Activated CD4-positive, alpha-beta T cell treated with anti-CD3 and anti-CD28 coated beads for 1 hour (primary cell): ENCODE measurements around the gene NUP37.
"Not testable (repeated sequence)": the region's sequence is repeated elsewhere in the genome, so short reads cannot be mapped to it uniquely, and the experiment has no call there.

Experiments used
- DNase-seq: peaks from one replicate; pipeline ENCODE4 v3.0.0-alpha.2; 2020

The NUP37 gene, protein sequence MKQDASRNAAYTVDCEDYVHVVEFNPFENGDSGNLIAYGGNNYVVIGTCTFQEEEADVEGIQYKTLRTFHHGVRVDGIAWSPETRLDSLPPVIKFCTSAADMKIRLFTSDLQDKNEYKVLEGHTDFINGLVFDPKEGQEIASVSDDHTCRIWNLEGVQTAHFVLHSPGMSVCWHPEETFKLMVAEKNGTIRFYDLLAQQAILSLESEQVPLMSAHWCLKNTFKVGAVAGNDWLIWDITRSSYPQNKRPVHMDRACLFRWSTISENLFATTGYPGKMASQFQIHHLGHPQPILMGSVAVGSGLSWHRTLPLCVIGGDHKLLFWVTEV

DNA sequence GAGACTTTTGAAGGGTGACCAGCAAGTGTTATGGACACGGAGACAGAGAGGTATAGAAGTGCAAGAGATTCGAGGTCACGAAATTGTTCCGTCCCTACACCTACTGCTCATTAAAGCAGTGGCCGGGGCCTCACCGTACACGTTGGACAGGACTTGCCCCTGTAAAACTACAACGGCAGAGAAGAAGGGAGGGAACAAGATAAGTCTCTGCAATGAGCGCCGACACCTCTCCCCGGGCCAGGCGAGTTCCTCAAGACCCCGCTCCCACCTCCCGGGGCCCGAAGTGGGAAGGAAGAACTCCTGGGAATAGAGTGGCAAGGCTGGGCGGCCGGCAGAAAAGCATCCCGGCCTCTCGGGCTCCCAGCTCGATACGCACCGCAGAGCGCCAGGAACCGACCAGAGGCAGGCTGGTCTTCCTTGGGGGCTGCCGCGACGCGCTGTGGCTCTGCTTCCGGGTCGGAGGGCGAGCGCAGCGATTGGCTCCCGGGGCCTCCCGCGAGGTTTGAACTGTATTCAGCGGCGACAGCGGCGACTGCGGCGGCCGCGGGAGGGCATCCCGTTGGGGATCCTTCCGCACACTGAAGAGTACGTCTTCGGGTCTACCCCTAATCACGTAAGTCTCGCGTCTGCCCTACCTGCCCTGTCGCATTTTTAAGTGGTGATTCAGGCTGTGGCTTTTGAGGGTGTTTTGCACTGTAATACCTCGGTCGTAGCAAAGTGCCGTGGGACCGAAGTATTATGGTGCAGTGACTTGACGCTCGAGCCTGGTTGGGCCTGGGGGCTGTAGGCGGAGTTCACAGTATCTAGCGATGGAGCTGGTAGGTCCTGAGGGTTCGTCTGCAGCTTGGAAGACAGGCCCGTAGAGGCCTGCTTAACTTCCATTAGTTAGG, at the start of gene NUP37, which contains the start of gene PARPBP:
Gene NUP37 (minus strand): TSS at position 441 of the 890 bp plus-strand sequence. CDS start 1,596 bp downstream, outside the sequence.
Gene PARPBP (plus strand): TSS at position 510 of the 890 bp plus-strand sequence. CDS start 3,706 bp downstream, outside the sequence.
- peak; percentile 84 for DNase-seq

DNA sequence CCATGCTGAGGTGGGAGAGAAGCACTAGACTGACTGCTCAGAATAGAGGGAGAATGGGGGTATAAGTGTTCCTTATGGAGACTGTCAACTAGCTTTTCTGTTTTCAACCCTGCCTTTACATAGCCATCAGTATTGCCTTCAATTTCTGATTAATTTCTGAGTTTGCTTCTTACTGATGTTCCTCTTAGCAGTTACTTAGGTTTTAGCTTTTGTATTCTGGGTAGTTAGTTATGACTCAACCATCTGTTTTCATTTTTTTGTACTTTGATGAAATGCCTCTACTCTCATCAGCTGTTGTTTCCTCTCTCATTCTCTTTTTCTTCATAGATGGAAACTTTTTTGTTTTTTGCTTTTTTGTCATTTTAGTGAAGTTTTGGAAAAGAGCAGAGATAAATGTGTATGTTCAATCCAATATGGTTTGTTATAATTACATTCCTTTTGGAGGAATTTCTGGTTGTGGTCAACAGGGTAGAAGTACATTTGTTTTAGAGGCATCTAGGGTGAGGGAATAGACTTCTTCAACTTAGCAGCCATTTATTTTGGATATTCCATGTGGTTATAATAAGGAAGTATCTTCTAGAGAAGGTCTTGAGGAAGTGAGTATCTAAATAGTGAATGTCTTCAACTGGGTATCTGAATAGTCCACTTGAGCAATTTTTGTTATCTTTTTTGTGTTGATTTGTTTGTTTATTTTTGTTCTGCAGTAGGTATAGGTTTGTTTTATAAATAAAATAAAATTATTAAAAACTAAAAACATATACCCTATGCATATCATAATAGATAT, 48.1 kb upstream of the NUP37 start:
- DNase-seq = no peak

DNA sequence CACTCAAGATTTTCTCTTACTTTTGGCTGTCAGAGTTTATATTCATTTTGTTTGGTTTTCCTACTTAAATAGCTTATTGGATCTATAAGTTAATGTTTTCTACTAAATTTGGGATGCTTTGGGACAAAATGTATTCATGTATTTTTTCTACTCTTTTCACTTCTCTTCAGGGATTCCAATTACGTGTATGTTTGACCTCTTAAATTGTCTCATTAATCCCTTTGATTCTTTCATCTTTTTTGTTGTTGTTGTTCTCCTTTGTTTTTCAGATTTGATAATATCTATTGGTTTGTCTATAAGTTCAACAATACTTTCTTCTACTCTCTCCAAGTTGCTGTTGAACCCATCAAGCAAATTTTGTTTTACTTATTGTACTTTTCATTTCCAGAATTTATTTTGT, 43.5 kb upstream of the NUP37 start:
- no peak for DNase-seq

DNA sequence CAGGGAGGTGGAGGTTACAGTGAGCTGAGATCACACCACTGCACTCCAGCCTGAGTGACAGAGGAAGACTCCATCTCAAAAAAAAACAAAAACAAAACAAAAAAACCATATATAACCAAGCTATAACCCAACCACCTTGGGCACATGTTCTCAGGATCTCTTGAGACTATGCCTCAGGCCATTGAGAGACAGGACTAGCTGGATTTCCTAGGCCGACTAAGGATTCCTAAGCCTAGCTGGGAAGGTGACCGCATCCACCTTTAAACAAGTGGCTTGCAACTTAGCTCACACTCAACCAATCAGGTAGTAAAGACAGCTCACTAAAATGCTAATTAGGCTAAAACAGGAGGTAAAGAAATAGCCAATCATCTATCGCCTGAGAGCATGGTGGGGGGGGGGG, 35.3 kb upstream of the NUP37 start:
- DNase-seq = not testable (repeated sequence)

DNA sequence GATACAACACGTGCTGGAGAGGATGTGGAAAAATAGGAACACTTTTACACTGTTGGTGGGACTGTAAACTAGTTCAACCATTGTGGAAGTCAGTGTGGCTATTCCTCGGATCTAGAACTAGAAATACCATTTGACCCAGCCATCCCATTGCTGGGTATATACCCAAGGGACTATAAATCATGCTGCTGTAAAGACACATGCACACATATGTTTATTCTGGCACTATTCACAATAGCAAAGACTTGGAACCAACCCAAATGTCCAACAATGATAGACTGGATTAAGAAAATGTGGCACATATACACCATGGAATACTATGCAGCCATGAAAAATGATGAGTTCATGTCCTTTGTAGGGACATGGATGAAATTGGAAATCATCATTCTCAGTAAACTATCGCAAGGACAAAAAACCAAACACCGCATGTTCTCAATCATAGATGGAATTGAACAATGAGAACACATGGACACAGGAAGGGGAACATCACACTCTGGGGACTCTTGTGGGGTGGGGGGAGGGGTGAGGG, 27.2 kb upstream of the NUP37 start:
- not testable (repeated sequence) for DNase-seq

DNA sequence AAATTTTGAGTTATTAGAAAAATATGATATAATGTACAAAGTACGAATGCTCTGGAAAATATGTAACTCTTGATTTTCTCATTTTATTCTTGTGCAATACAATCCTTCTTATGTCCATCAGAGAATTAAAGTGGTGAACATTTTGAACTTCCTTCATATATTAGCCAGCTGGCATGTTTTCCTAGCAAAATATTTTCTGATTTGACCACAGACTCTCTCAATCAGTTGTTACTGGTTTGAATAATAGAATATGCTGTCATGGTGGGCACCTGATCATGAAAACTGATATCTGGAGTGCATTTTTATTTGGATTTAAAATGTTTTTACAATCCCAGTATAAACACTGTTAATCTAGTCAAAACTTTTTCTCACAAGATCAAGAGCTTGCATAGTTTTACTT, 24.3 kb upstream of the NUP37 start:
- DNase-seq = no peak

DNA sequence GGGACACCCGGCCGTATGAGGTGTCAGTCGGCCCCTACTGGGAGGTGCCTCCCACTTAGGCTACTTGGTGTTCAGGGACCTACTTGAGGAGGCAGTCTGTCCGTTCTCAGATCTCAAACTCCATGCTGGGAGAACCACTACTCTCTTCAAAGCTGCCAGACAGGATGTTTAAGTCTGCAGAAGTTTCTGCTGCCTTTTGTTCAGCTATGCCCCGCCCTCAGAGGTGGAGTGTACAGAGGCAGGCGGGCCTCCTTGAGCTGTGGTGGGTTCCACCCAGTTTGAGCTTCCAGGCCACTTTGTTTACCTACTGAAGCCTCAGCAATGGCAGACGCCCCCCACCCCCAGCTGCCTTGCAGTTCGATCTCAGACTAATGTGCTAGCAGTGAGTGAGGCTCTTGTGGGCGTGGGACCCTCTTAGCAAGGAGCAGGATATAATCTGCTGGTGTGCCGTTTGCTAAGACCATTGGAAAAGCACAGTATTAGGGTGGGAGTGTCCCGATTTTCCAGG, 23.0 kb upstream of the NUP37 start:
- DNase-seq = not testable (repeated sequence)

DNA sequence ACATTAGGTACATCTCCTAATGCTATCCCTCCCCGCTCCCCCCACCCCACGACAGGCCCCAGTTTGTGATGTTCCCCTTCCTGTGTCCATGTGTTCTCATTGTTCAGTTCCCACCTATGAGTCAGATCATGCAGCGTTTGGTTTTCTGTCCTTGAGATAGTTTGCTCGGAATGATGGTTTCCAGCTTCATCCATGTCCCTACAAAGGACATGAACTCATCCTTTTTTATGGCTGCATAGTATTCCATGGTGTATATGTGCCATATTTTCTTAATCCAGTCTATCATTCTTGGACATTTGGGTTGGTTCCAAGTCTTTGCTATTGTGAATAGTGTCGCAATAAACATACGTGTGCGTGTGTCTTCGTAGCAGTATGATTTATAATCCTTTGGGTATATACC, 17.7 kb upstream of the NUP37 start:
- not testable (repeated sequence) for DNase-seq

DNA sequence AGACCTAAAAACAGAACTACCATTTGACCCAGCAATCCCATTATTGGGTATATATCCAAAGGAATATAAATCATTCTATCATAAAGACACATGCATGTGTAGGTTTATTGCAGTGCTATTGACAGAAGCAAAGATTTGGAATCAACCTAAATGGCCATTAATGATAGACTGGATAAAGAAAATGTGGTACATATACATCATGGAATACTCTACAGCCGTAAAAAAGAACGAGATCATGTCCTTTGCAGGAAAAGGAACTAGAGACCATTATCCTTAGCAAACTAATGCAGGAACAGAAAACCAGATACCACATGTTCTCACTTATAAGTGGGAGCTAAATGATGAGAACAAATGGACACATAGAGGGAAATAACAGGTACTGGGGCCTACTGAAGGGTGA, 11.5 kb upstream of the NUP37 start:
- not testable (repeated sequence) for DNase-seq

DNA sequence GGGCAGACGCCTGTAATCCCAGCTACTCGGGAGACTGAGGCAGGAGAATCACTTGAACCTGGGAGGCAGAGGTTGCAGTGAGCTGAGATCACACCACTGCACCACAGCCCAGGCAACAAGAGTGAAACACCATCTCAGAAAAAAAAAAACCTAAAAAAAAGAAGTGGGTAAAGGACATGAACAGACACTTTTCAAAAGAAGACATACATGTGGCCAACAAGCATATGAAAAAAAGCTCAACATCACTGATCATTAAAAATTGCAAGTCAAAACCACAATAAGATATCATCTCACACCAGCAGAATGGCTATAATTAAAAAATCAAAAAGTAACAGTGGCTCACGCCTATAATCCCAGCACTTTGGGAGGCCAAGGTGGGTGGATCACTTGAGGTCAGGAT, 10.8 kb upstream of the NUP37 start:
- DNase-seq = not testable (repeated sequence)

DNA sequence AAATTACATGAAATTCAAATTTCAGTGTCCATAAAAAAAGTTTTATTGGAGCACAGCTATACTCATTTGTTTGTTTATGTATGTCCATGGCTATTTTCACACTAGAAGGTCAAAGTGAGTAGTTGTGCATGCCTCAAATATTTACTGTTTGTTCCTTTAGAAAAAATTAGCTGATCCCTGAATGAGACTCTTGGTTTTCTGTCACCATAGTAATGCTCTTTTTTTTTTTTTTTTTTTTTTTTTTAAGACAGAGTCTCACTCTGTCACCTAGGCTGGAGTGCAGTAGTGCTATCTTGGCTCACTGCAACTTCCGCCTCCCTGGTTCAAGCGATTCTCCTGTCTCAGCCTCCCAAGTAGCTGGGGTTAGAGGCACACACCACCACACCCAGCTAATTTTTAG, 1.4 kb upstream of the NUP37 start:
- not testable (repeated sequence) for DNase-seq

DNA sequence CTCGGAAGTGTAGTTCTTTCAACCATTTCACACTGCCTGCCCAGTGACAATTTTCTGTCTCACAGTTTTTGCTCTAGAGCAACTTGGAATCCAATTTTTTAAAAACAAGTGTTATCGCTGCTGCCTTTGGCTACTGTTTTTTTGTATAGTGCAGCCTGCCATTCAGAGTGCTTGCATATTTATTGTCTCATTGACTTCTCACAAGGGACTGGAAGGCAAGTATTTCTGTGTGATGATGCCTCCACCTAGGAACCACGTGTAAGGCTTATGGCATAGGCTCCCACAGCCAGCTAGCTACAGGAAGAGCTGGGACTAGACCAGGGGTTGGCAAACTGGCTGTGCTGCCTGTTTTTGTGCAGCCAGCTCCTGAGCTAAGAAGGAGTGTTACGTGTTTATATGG, 972 bp upstream of the NUP37 start:
- DNase-seq = no peak

DNA sequence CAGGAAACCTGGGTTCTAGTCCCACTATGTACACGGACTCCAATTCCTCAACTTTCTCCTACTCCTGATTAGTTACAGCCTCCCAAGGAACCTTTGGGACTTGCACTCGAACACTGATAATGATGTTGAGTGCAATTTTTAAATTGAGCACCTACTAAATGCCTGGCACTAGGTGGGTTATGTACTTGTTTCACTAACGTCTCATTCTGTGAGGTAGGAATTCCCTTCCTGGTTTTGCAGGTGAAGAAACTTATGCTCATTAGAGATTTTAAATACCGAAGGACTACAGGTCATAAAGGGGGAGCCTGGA, 605 bp upstream of the NUP37 start:
- no peak for DNase-seq

DNA sequence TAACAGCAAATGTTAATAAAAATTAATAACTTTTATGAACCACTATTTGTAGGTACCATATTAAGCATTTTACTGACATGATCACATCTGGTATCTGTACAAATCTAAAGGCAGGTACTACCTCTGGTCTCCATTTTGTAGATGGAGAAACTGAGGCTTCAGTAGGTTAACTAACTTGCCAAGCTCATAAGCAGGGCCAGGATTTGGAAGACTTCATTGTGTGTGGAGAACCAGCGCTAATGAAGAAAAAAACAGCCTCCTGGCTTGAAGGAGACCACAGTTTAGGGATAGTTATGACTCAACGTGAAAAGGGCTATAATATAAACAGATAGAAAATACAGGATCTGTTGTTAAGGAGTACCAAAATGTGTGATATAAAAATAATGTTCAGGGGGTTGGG, 1.0 kb downstream of the NUP37 start:
- no peak for DNase-seq

DNA sequence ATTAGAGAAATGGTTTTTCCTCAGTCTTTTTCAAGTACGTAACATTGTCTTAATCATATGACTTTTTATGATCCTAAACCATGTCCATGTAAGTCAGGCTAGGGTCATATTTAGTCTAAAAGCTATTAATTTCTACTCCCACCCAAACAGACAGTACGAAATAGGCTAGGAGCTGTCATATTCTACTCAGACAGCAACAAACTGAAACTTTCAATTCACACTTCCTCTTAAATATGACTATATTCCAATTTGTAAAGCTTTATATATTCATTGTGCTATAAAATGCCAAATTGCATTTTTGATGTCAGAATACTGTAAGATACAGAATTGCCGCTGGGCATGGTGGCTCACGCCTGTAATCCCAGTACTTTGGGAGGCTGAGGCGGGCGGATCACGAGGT, 3.5 kb downstream of the NUP37 start:
- DNase-seq = no peak

DNA sequence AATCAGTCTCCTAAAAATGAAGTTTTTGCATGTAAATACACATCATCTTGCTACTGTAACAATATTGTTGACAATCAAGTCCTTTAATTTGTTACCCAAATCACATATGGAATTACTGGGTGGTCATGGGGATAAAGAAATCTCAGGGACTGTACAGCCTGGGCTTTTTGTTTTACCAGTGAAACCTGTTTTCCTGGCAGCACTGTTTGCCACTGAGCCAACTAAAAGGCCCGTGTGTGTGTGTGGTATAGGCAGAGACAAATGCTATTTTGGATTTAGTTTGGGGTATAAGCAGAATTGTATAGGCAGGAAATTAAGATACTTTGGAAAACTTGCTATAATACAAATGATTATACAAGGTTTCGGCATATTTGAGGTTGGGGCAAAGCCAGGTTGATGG, 5.7 kb downstream of the NUP37 start:
- DNase-seq = no peak

DNA sequence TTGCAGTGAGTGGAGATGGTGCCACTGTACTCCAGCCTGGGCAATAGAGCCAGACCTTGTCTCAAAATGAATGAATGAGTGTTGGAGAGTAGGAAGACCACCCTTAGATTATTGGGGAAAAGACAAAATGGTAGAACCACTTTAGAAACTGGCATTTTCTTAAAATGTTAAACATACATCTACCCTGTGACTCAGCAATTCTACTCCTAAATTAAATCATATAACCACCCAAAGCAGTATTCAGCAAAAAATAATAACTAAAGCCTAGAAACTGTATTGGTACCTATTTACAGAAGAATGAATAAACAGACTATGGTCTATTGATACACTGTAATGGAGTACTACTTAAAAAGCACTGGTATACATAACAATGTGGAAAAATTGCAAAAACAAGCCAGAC, 9.1 kb downstream of the NUP37 start:
- DNase-seq = no peak

DNA sequence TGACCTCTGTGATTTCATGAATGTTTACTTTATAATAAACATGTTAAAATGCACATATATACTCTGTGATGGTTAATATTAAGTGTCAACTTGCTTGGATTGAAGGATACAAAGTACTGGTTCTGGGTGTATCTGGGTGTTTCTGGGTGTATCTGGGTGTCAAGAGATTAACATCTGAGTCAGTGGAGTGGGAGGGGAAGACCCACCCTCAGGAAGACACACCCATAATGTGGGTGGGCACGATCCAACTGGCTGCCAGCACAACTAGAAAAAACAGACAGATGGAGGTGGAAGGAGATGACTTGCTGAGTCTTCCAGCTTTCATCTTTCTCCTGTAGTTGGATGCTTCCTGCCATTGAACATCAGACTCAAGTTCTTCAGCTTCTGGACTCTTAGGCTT, 11.9 kb downstream of the NUP37 start:
- no peak for DNase-seq

DNA sequence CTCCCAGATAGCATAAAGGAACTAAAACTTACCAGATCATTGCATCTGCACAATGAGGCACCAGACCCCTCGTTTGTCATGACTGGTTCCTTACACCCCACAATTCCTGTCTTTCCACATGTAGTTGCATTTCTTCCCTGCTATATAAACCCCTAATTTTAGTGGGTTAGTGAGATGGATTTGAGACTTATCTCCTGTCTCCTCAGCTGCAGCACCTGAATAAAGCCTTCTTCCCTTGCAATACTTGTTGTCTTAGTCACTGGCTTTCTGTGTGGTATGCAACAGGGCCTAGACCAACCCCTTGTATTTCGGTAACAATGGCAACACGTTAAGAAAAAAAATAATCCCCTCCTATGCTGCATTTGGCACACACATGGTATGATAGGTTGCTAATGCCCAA, 13.0 kb downstream of the NUP37 start:
- no peak for DNase-seq

DNA sequence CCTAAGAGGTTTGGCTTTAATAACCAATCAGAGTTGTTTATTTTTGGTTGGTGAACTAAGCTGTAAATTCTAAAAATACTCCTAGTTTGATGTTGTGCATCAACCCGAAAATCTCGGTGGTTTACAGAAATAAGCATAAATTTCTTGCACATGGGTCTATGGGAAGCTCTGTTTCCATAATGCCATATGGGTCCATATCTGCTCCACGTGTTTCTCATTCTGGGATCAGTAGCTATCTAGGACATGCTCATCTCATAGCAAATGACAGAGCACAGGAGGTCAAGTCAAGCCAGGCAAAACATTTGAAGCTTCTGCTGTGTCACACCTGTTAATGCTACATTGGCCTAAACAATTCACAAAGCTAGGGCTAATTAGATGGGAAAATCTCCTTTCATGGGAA, 23.1 kb downstream of the NUP37 start:
- DNase-seq = no peak

DNA sequence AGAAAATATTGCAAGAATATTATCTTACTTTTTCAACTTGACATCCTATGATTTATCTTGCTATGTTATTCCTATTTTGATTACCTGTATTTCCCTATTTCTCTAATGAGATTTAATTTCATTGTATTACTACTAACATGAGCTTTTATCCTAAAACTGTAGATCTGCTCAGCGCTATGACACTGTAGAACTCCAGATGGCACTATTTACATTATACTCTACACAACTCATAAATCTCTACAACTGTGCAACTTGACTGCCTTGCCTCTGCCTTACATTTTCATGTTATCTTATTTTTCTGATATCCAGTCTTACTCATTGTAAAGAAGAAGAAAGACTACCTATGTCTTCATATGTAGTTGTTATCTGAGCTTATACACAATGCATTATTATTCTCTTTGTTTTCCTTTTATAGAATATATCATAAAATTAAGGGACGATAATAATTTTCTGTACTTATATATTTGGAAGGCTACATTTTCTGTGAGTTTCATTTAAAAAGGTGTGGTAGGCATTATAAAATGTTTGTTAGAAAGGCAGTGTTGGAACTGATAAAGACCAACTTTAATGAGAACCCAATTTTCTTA, 24.1 kb downstream of the NUP37 start:
- DNase-seq = no peak

DNA sequence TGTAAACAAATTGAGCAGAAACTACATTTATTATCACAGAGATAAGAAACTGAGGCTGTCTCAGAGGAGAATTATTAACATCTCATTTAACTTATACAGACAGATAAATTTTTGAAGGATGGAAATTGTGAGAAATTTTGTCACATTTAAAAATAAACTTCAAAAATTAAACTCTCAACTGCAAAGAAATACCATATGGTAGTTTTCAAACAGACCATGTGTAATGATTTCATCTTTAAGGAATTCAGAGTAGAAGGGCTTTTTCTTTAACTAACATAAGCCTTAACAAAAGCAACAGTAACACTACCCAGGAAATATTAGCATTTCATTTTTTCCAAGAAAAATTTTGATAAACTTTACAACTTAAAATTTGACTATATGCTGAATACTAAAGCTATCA, 26.6 kb downstream of the NUP37 start:
- DNase-seq = no peak
